ENCODE measurements around the gene MRTFA. TPM values are rescaled to one million over a fixed set of nuclear protein-coding genes. Genes with fewer than 3 reads are reported as not detected.

MRTFA gene
- total RNA-seq, 4 donors from 2014 or later = 81.4 to 210 (median 122) TPM

GRCh38 chr22:40578171-40578570, 58.3 kb downstream of the MRTFA start:
- Histone ChIP-seq H3K27me3 (no peaks in the 10 kb centered on the region), H3K4me1 (peaks cover 7 to 9% of the 10 kb centered on the region in 2 donors), H3K4me3 (replicated peaks in 1 of 3) (no peak overlapping the region), H3K27ac (no peak overlapping the region), H3K9me3 (no peaks in the 10 kb centered on the region), H3K36me3 (no peaks in the 10 kb centered on the region)
- intact Hi-C loops (cut with DNase I) = no loop called here
- no peak for TF ChIP-seq POLR2A (IDR thresholded peaks at IDR 0.05)
- TF ChIP-seq, protein P1, sequence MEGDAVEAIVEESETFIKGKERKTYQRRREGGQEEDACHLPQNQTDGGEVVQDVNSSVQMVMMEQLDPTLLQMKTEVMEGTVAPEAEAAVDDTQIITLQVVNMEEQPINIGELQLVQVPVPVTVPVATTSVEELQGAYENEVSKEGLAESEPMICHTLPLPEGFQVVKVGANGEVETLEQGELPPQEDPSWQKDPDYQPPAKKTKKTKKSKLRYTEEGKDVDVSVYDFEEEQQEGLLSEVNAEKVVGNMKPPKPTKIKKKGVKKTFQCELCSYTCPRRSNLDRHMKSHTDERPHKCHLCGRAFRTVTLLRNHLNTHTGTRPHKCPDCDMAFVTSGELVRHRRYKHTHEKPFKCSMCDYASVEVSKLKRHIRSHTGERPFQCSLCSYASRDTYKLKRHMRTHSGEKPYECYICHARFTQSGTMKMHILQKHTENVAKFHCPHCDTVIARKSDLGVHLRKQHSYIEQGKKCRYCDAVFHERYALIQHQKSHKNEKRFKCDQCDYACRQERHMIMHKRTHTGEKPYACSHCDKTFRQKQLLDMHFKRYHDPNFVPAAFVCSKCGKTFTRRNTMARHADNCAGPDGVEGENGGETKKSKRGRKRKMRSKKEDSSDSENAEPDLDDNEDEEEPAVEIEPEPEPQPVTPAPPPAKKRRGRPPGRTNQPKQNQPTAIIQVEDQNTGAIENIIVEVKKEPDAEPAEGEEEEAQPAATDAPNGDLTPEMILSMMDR (IDR thresholded peaks at IDR 0.05) = no peak
- no peak for DNase-seq
- 93 to 96% methylated on average over 4 of the region's 4 CpGs for WGBS, 2 donors

DNA sequence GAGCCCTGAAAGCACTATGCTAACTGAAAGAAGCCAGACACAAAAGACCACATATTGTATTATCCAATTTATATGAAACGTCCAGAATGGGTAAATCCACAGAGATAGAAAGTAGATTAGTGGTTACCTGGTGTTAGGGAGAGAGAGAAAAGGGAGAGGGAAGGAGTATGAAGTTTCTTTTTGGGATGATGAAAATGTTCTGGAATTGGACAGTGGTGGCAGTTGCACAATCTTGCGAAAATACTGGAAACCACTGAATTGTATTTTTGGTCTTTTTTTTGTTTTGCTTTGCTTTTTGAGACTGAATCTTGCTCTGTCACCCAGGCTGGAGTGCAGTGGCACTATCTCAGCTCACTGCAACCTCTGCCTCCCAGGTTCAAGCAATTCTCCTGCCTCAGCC, 63.5 kb downstream of the MRTFA start:
- H3K9me3 ChIP-seq = no peaks in the 10 kb centered on the region
- no peak for DNase-seq
- H3K36me3 ChIP-seq = no peaks in the 10 kb centered on the region
- intact Hi-C loops (cut with DNase I) = no loop called here
- no peak overlapping the region for H3K4me3 ChIP-seq (replicated peaks in 1 of 3)
- TF ChIP-seq POLR2A (IDR thresholded peaks at IDR 0.05) = no peak
- TF ChIP-seq, protein P1 (IDR thresholded peaks at IDR 0.05) = no peak
- WGBS, 2 donors = 79 to 83% methylated on average over 2 of the region's 2 CpGs
- H3K27me3 ChIP-seq = no peaks in the 10 kb centered on the region
- no peak overlapping the region for H3K27ac ChIP-seq
- H3K4me1 ChIP-seq = peaks cover 5 to 12% of the 10 kb centered on the region in 2 donors

DNA sequence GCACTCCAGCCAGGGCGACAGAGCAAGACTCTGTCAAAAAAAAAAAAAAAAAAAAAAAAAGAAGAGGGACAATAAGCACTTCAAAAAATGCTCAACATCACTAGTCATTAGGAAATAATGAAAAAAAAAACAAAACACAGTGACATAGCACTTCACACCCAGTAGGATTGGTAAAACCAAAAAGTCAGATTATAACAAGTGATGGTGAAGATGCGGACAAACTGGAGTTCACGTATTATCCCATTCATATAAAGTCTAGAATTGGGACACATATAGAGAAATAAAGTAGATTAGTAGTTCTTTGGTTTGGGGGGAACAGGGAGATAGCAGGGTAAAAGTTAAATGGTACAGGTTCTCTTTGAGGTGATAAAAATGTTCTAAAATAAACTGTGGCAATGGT, 64.6 kb downstream of the MRTFA start:
- 95 to 99% methylated on average over 3 of the region's 3 CpGs for WGBS, 2 donors
- no peaks in the 10 kb centered on the region for H3K36me3 ChIP-seq
- H3K4me3 ChIP-seq (replicated peaks in 1 of 3) = no peak overlapping the region
- no peak for DNase-seq
- no peak overlapping the region for H3K27ac ChIP-seq
- H3K27me3 ChIP-seq = no peaks in the 10 kb centered on the region
- no peak for TF ChIP-seq POLR2A (IDR thresholded peaks at IDR 0.05)
- TF ChIP-seq, protein P1 (IDR thresholded peaks at IDR 0.05) = no peak
- peaks cover 8 to 14% of the 10 kb centered on the region in 2 donors for H3K4me1 ChIP-seq
- intact Hi-C loops (cut with DNase I) = no loop called here
- H3K9me3 ChIP-seq = no peaks in the 10 kb centered on the region

DNA sequence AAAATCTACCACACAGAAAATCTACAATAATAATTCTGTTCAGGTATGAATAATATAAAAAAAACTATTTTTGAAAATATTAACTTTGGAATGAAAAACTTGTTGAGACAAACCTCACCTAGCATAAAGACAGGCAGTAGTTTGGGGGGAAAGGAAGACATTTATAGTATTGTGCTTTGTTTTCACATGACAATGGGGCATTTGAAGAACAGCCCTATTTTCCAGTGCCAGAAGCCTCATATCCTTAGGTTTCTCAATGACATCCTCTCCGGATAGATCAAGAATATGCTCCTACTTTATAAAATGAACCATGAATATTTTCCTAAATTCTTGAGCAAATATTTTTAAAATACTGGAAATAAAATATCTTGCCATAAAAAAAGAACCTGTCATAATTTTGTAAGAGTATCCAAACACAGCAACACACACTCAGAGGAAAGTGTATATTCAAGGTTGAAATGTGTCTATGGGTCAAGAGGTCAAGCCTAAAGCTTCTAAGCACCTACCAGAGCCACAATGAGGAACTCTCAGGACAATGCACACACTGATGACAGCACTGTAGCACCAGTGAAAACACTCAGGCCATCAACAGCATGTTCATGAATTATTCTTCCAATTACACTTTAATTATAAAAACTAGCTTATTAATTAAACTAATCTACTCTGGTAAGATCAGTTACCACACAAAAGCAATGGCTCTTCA, 68.7 kb downstream of the MRTFA start:
- TF ChIP-seq POLR2A (IDR thresholded peaks at IDR 0.05) = no peak
- TF ChIP-seq, protein P1 (IDR thresholded peaks at IDR 0.05) = no peak
- Histone ChIP-seq H3K27ac (no peak overlapping the region), H3K9me3 (no peaks in the 10 kb centered on the region), H3K36me3 (no peaks in the 10 kb centered on the region), H3K27me3 (no peaks in the 10 kb centered on the region), H3K4me1 (peaks cover 14% of the 10 kb centered on the region in 2 donors), H3K4me3 (replicated peaks in 1 of 3) (no peak overlapping the region)
- no peak for DNase-seq
- 72 to 84% methylated on average over 1 of the region's 1 CpG for WGBS, 2 donors
- intact Hi-C loops (cut with DNase I) = no loop called here

DNA sequence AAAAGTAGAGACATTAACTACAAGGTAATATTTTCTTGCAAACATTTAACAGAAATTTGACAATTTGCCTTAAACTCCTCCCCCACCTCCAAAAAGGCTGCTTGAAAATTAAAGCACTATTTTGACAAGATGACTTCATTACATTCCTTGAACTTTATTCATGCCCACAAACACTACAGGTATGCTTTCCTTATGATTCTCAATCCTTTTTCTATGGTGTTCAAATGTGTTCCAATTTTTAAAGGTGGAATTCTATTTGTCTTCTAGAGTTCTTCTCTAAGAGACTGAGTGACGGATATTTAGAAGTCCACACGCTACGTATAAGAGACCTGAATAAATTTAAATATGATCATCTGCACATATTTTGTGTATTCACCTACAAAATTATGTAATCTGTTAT, 69.4 kb downstream of the MRTFA start:
- 96 to 98% methylated on average over 3 of the region's 3 CpGs for WGBS, 2 donors
- TF ChIP-seq, protein P1 (IDR thresholded peaks at IDR 0.05) = no peak
- TF ChIP-seq POLR2A (IDR thresholded peaks at IDR 0.05) = no peak
- Histone ChIP-seq H3K27ac (no peak overlapping the region), H3K4me3 (replicated peaks in 1 of 3) (no peak overlapping the region), H3K4me1 (peaks cover 14% of the 10 kb centered on the region in 2 donors), H3K9me3 (no peaks in the 10 kb centered on the region), H3K27me3 (no peaks in the 10 kb centered on the region), H3K36me3 (no peaks in the 10 kb centered on the region)
- no peak for DNase-seq
- intact Hi-C loops (cut with DNase I) = no loop called here

Data from thyroid gland (tissue), 4 donors.